Pancreas (tissue), 10 donors: ENCODE data around the gene MSI2. TPM values are rescaled to one million over a fixed set of nuclear protein-coding genes. Genes with fewer than 3 reads are reported as not detected.

Source experiments
- ATAC-seq, 4 donors: fragments of 200-7000 bp; cut with Tn5 transposase; one replicate each; pipeline versions ENCODE4 v1.8.0 to v1.9.1; 2020; ENCODE audit warnings: mild to moderate bottlenecking in 4 of 4, moderate library complexity in 4 of 4
- DNase-seq, 6 donors: peaks; one replicate each; pipeline ENCODE4 v3.0.0-alpha.2; 2020
- FAIRE-seq: peaks from 2 replicates; lab custom pipeline; 2012; peaks lifted over from hg19 to GRCh38; lab: Jason Lieb, UNC
- H3K27ac ChIP-seq, 4 donors: fragments of 200-600 bp; sonication (generic); 1 replicate in 3 of 4; 2 replicates in 1 of 4; pipeline versions ENCODE4 v1.5.0 to v1.8.0; 2020
- H3K27me3 ChIP-seq, 4 donors: fragments of 200-600 bp; one replicate each; pipeline ENCODE4 v1.8.0; 2021
- H3K36me3 ChIP-seq, 3 donors: fragments of 200-600 bp; sonication (generic) in 1 of 3; one replicate each; pipeline versions ENCODE4 v1.5.0 to v1.8.0; 2020 to 2021
- H3K4me1 ChIP-seq, 3 donors: fragments of 200-600 bp; one replicate each; pipeline ENCODE4 v1.8.0; 2021
- H3K4me3 ChIP-seq, 4 donors: fragments of 200-600 bp; sonication (generic) in 2 of 4; one replicate each; pipeline versions ENCODE4 v1.5.0 to v1.8.0; 2020 to 2021
- H3K9me3 ChIP-seq, 4 donors: fragments of 200-600 bp; one replicate each; pipeline ENCODE4 v1.8.0; 2021
- WGBS, 2 donors: extraction: QIAGEN DNeasy Blood & Tissue Kit; methylation state at CpG; one replicate each; pipeline ENCODE4 v1.1.7; 2013; 5-methylcytosine and 5-hydroxymethylcytosine counted together
- intact Hi-C, 3 donors: fragments of 100-400 bp; cut with DNase I; formaldehyde crosslinking; loops; one replicate each; pipeline versions ENCODE4 v1.11.1 to v1.14.2; 2022
- polyA plus RNA-seq, 2 donors: library from polyadenylated mRNA; stranded (reverse); fragments of 200-250 nt; gene quantifications; one replicate each; pipeline ENCODE4 v1.2.3, GENCODE V29; 2013
- total RNA-seq, 6 donors: library from RNA; stranded (reverse); fragmentation: NEBNext Ultra II Directional in 4 of 6; extraction: Animal tissue kit (Norgen Biotek cat#: 25700) in 4 of 6; gene quantifications; one replicate each; pipeline versions ENCODE4 v1.2.1 to v1.2.4, GENCODE V29; 2021 to 2023
- TF ChIP-seq, protein P1 (sequence below), 4 donors: fragments of 200-600 bp; sonication (generic) in 3 of 4; IDR thresholded peaks; one replicate each; pipeline versions ENCODE4 v1.5.0 to v1.8.0; 2021; ENCODE audit warnings: antibody characterized with exemption in 4 of 4
- donor health status: healthy with polysubstance abuse.
- donor health status: DM: no; HTN: no; CAD: no; lungs with moderate emphysema.
- donor health status: DM: no; HTN: no; CAD: no.
- donor health status: control.
- donor health status: control.
- donor health status: Bipolar disorder and iron deficiency.
- donor health status: DM: yes; HTN: yes; CAD: no.
- donor health status: DM: no; HTN: no; CAD: no.
- donor health status: DM: no; HTN: no; CAD: no.
- donor health status: DM: yes; HTN: yes; CAD: no.

The MSI2 gene
- total and polyA plus RNA-seq, 8 donors, result 10.4 to 48.9 (median 30.1) TPM

DNA sequence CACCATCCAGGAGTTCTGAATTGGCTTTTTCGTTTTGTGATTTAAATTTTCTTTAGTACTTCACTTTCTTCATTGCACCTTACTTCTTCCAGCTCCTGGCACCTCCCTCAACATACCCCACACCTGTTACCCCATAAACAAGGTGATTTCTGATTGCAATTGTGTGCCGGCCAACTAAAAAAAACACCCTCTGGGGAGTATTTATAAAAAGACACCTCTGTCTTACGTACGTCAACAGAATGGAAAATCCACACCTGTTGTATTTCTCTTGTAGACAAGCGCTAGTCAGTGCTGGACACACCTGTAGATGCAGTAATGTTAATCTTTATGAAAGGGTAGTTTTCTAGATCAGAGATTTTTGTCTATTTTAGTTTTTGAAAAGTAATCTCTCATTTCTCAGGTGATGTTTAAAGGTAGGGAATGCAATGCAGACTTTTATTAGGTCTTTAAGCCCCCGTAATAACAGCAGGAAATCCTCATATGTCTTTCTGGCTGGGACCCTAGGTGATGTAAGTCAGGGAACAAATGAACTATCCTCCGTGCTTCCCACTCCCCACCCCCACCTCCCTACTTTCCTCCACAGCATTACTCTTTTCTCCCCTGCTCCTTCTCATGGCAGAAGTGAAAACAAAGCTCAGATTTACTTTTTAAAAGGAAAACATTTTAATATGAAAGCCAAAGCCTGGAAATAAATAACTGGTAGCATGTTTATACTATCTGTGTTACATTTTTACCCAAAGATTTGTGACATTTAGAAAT lies 4.2 kb downstream of the MSI2 start:
- Histone ChIP-seq H3K27ac (no peak overlapping the region), H3K27me3 (no peaks in the 10 kb centered on the region), H3K9me3 (no peaks in the 10 kb centered on the region), H3K4me3 (no peak overlapping the region), H3K36me3 (peaks cover 0 to 5% (median 5%) of the 10 kb centered on the region in 3 donors), H3K4me1 (no peaks in the 10 kb centered on the region)
- no peak for FAIRE-seq
- no peak for ATAC-seq
- 75 to 77% methylated on average over 7 of the region's 7 CpGs for WGBS, 2 donors
- TF ChIP-seq, protein P1, sequence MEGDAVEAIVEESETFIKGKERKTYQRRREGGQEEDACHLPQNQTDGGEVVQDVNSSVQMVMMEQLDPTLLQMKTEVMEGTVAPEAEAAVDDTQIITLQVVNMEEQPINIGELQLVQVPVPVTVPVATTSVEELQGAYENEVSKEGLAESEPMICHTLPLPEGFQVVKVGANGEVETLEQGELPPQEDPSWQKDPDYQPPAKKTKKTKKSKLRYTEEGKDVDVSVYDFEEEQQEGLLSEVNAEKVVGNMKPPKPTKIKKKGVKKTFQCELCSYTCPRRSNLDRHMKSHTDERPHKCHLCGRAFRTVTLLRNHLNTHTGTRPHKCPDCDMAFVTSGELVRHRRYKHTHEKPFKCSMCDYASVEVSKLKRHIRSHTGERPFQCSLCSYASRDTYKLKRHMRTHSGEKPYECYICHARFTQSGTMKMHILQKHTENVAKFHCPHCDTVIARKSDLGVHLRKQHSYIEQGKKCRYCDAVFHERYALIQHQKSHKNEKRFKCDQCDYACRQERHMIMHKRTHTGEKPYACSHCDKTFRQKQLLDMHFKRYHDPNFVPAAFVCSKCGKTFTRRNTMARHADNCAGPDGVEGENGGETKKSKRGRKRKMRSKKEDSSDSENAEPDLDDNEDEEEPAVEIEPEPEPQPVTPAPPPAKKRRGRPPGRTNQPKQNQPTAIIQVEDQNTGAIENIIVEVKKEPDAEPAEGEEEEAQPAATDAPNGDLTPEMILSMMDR (IDR thresholded peaks at IDR 0.05), result no peak
- DNase-seq, result no peak
- intact Hi-C loops, result no loop called here

DNA sequence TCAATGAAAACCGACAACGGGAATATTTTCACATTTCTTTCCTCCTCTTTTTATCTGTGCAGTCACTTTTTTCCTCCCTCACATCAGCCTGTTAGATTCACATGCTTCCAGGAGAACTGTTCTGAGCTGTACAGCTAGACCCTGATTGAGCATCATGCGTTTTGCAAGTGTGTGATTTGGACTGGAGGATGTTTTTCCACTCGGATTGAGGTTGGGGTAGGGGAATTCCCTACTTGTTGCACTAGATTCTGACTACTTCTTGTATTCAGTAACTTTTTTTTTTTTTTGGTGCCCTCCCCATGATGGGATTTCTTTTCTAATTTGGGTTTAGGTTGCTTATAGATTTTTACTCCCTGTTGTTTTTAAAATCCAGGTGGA lies 4.8 kb downstream of the MSI2 start:
- FAIRE-seq (no peak), ATAC-seq (no peak), DNase-seq (no peak)
- Histone ChIP-seq H3K27ac (no peak overlapping the region), H3K4me3 (no peak overlapping the region), H3K9me3 (no peaks in the 10 kb centered on the region), H3K36me3 (peaks cover 0 to 5% (median 5%) of the 10 kb centered on the region in 3 donors), H3K27me3 (no peaks in the 10 kb centered on the region), H3K4me1 (no peaks in the 10 kb centered on the region)
- intact Hi-C loops, result no loop called here
- TF ChIP-seq, protein P1 (IDR thresholded peaks at IDR 0.05), result no peak
- WGBS, 2 donors, result 59 to 61% methylated on average over 4 of the region's 4 CpGs

DNA sequence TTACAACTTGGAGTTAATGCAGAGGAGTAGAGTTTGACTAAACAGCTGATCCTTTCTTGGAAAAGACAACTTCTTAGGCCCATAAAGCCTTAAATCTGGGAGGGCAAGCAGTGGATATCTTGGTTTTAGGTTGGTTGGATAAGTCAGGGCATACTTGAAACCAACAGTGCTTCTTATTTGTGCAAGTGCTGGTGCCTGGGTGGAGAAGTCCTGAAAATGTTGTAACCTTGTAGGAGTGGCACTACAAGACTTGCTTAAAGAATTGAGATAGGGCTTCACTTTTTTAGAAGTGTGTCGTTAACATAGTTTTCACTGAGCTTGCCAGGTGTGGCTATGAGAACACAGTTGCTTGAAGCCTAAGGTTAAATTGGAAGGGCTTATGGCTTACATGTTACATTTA lies 6.2 kb downstream of the MSI2 start:
- Histone ChIP-seq H3K27ac (no peak overlapping the region), H3K4me3 (no peak overlapping the region), H3K27me3 (no peaks in the 10 kb centered on the region), H3K9me3 (no peaks in the 10 kb centered on the region), H3K36me3 (peaks cover 0 to 11% (median 5%) of the 10 kb centered on the region in 3 donors), H3K4me1 (no peaks in the 10 kb centered on the region)
- TF ChIP-seq, protein P1 (IDR thresholded peaks at IDR 0.05), result no peak
- 93 to 97% methylated on average over 1 of the region's 1 CpG for WGBS, 2 donors
- DNase-seq (no peak), FAIRE-seq (no peak), ATAC-seq (no peak)
- intact Hi-C loops, result no loop called here

DNA sequence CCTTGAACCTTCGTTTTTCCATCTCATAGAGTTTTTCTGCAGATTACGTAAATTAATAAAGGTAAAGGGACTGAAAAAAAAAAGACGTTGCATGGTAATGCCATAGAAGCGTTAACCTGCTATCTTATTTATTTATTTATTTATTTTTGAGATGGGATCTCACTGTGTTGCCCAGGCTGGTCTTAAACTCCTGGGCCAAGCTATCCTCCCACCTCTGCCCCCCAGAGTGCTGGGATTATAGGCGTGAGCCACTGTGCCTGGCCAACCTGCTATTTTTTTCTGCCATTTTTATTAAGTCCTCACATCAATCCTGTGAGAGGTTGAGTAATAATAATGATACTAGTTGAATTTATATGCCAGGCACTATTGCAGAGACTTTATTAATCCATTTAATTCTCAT lies 7.9 kb downstream of the MSI2 start:
- intact Hi-C loops, result no loop called here
- Histone ChIP-seq H3K27ac (no peak overlapping the region), H3K4me3 (no peak overlapping the region), H3K36me3 (peaks cover 0 to 11% (median 5%) of the 10 kb centered on the region in 3 donors), H3K9me3 (no peaks in the 10 kb centered on the region), H3K27me3 (no peaks in the 10 kb centered on the region), H3K4me1 (no peaks in the 10 kb centered on the region)
- WGBS, 2 donors, result 95% methylated on average over 5 of the region's 5 CpGs
- TF ChIP-seq, protein P1 (IDR thresholded peaks at IDR 0.05), result no peak
- ATAC-seq (no peak), FAIRE-seq (no peak), DNase-seq (no peak)

DNA sequence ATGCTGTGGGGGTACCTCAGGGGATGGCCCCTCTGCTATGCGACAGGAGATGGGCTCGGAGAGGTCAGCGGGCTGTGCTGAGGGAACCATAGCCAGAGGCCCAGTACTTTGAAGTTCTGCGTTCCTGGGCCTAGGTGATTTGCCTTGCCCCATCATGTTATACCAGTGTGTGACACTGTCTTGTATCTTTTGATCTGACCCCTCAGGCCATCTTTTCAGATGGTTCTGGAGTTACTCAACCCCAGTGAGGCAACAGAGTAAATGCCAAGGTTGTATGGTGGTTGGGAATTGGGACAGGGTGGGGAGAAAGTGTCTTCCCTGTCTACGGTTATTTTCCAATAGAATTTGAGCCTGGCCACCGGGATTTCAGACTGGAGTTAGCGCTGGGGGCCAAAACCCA lies 8.5 kb downstream of the MSI2 start:
- Histone ChIP-seq H3K27me3 (no peaks in the 10 kb centered on the region), H3K4me3 (no peak overlapping the region), H3K4me1 (no peaks in the 10 kb centered on the region), H3K27ac (no peak overlapping the region), H3K36me3 (peaks cover 0 to 11% (median 5%) of the 10 kb centered on the region in 3 donors), H3K9me3 (no peaks in the 10 kb centered on the region)
- intact Hi-C loops, result no loop called here
- TF ChIP-seq, protein P1 (IDR thresholded peaks at IDR 0.05), result no peak
- 96% methylated on average over 7 of the region's 7 CpGs for WGBS, 2 donors
- FAIRE-seq (no peak), ATAC-seq (no peak), DNase-seq (no peak)
